HEK293T (cell line): ENCODE measurements around the gene SLC39A3.

ENCODE experiments used
- CTCF ChIA-PET: fragments of 350-600 bp; formaldehyde crosslinking; extraction: SDS; loops from one replicate; lab custom pipeline; 2021; ENCODE audit warnings: antibody characterized with exemption, inconsistent platforms; lab: Yijun Ruan, JAX
- POLR2A ChIA-PET: fragments of 350-600 bp; formaldehyde crosslinking; extraction: SDS; loops from one replicate; lab custom pipeline; 2020; ENCODE audit warnings: antibody characterized with exemption, inconsistent platforms; lab: Yijun Ruan, JAX
- DNase-seq: peaks from one replicate; pipeline ENCODE4 v3.0.0; 2012; ENCODE audit warnings: mixed read lengths; ENCODE audit errors: extremely low spot score
- ARNT ChIP-seq: fragments of 450-650 bp; IDR thresholded peaks from 2 replicates; pipeline ENCODE4 v1.6.1; 2017; ENCODE audit warnings: mild to moderate bottlenecking
- BHLHE40 ChIP-seq: fragments of 450-650 bp; IDR thresholded peaks from 2 replicates; pipeline ENCODE4 v1.6.1; 2016; ENCODE audit warnings: mild to moderate bottlenecking, moderate library complexity, borderline replicate concordance
- CTBP1 ChIP-seq: fragments of 450-650 bp; IDR thresholded peaks from 2 replicates; pipeline ENCODE4 v1.6.1; 2016; ENCODE audit warnings: borderline replicate concordance
- ELF4 ChIP-seq: fragments of 450-650 bp; IDR thresholded peaks from 2 replicates; pipeline ENCODE4 v1.6.1; 2017; ENCODE audit warnings: antibody characterized with exemption
- FOXA1 ChIP-seq: fragments of 450-650 bp; IDR thresholded peaks from 2 replicates; pipeline ENCODE4 v1.6.1; 2016; ENCODE audit warnings: mild to moderate bottlenecking
- FOXK2 ChIP-seq: fragments of 450-650 bp; IDR thresholded peaks from 2 replicates; pipeline ENCODE4 v1.6.1; 2016; ENCODE audit warnings: mild to moderate bottlenecking
- FOXM1 ChIP-seq: fragments of 450-650 bp; IDR thresholded peaks from 2 replicates; pipeline ENCODE4 v1.6.1; 2017; ENCODE audit warnings: mild to moderate bottlenecking, borderline replicate concordance
- HDGF ChIP-seq: fragments of 450-650 bp; IDR thresholded peaks from 2 replicates; pipeline ENCODE4 v1.6.1; 2017; ENCODE audit warnings: antibody characterized with exemption, borderline replicate concordance
- L3MBTL2 ChIP-seq: fragments of 450-650 bp; conservative IDR thresholded peaks from 2 replicates; pipeline ENCODE4 v1.6.1; 2016; ENCODE audit warnings: mild to moderate bottlenecking
- LEF1 ChIP-seq: fragments of 450-650 bp; IDR thresholded peaks from 2 replicates; pipeline ENCODE4 v1.6.1; 2017; ENCODE audit warnings: mild to moderate bottlenecking, borderline replicate concordance
- NFRKB ChIP-seq: fragments of 450-650 bp; IDR thresholded peaks from 2 replicates; pipeline ENCODE4 v1.6.1; 2016; ENCODE audit warnings: mild to moderate bottlenecking, moderate library complexity
- PKNOX1 ChIP-seq: fragments of 450-650 bp; IDR thresholded peaks from 2 replicates; pipeline ENCODE4 v1.6.1; 2016
- SP1 ChIP-seq: fragments of 450-650 bp; IDR thresholded peaks from 2 replicates; pipeline ENCODE4 v1.6.1; 2017
- SUZ12 ChIP-seq: fragments of 450-650 bp; IDR thresholded peaks from 2 replicates; pipeline ENCODE4 v1.6.1; 2016; ENCODE audit warnings: mild to moderate bottlenecking
- TARDBP ChIP-seq: fragments of 450-650 bp; IDR thresholded peaks from 2 replicates; pipeline ENCODE4 v1.6.1; 2016
- ZNF384 ChIP-seq: fragments of 450-650 bp; IDR thresholded peaks from 2 replicates; pipeline ENCODE4 v1.6.1; 2016

Gene SLC39A3, protein sequence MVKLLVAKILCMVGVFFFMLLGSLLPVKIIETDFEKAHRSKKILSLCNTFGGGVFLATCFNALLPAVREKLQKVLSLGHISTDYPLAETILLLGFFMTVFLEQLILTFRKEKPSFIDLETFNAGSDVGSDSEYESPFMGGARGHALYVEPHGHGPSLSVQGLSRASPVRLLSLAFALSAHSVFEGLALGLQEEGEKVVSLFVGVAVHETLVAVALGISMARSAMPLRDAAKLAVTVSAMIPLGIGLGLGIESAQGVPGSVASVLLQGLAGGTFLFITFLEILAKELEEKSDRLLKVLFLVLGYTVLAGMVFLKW

DNA sequence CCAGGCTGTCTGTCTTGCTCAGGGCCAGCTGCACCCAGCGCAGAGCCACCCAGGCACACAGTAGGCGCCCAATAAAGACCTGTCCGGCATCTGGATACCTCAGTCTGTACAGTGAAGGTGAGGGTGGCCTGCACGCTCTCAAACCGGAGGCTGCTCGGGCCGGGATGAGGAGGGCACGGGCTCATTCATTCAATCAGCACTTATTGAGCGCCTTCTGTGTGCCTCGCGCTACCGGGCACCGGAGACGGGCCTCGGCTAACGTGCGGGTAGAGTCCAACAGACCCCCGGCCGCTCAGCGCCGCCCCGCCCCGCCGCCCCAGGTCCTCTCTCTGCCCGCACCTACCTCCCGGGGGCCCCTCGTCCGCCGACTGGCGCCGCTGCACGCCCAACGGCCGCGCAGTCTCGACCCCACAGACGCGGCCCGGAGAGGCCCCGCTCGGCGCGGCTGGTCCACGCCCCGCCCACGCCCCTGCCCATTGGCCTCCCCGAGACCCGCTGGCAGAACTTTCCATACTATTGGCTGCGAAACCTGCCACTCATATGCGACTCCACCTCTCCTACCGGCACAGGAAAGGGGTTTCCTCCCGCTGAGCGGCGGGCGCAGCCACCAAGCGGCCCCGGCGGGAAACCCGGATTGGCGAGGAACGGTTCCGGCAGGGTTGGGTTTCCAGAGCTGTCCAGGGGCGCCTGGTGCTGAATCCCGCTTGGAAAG lies at the start of gene SLC39A3:
Gene SLC39A3 (minus strand): TSS at position 416 of the 712 bp plus-strand sequence. CDS start 2,760 bp downstream, outside the sequence.
- CTCF ChIA-PET = interaction anchor here (1.2 kb wide), 1 partner anchor 10 kb away, joined by 5 read pairs; no protein-coding TSS in a partner anchor
- TF ChIP-seq FOXA1 (no peak), PKNOX1 (peak; percentile 99), SP1 (no peak), BHLHE40 (no peak), ELF4 (no peak), ARNT (peak; percentile 69), ZNF384 (no peak), TARDBP (peak; percentile 53; the same call in 1 of the 2 replicates), FOXM1 (peak; percentile 77; the same call in 1 of the 2 replicates), SUZ12 (no peak), CTBP1 (peak; percentile 91)
- DNase-seq = peak; percentile 99
- POLR2A ChIA-PET = interaction anchor here (1.0 to 1.6 kb wide), 3 partner anchors 10 to 44 kb away, joined by 3 to 5 read pairs (median 3); partner anchors contain the start of gene SGTA

GRCh38 chr19:2788237-2788636 lies 48.4 kb upstream of the SLC39A3 start:
- no peak for DNase-seq
- no peak for TF ChIP-seq CTBP1
- no peak for TF ChIP-seq SP1
- no peak for TF ChIP-seq FOXK2
- TF ChIP-seq TARDBP = no peak
- POLR2A ChIA-PET = no interaction called here
- CTCF ChIA-PET = no interaction called here

DNA sequence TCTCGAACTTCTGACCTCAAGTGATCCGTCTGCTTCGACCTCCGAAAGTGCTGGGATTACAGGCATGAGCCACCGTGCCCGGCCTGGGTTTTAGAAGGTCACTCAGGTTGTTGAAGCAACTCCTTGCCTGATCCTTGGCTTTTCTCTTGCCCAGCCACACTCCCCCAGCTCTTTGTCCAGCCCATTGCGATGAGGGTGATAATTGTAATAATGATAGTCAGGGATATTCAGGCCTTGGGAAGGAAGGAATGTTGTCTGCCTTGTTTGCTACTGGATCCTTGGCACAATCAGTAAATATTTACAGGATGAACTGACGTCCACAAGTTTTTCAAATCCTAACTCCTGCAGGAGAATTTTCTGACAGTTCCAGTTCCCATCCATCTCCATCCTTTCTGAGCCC lies 47.3 kb upstream of the SLC39A3 start:
- DNase-seq = no peak
- POLR2A ChIA-PET = no interaction called here
- CTCF ChIA-PET = no interaction called here
- no peak for TF ChIP-seq LEF1
- TF ChIP-seq FOXA1 = no peak
- no peak for TF ChIP-seq ZNF384
- no peak for TF ChIP-seq ELF4
- TF ChIP-seq BHLHE40 = no peak
- TF ChIP-seq NFRKB = no peak
- no peak for TF ChIP-seq HDGF
- no peak for TF ChIP-seq SP1
- no peak for TF ChIP-seq SUZ12
- TF ChIP-seq L3MBTL2 = no peak
- TF ChIP-seq PKNOX1 = no peak
- no peak for TF ChIP-seq ARNT

GRCh38 chr19:2785244-2785997 lies 45.6 kb upstream of the SLC39A3 start, which contains the start of gene THOP1:
THOP1 (plus strand) TSS chr19:2785503; CDS start chr19:2785663, 160 bp downstream.
- POLR2A ChIA-PET = interaction anchor here (0.7 to 1.3 kb wide), 10 partner anchors 9 to 310 kb away, joined by 3 to 5 read pairs (median 4); partner anchors contain the start of genes GADD45B, ZNF554 and ZNF555
- TF ChIP-seq PKNOX1 (peak; percentile 38; the same call in 1 of the 2 replicates), LEF1 (0 out of 2 replicates have a peak, but pooled peaks have one; percentile 33), FOXM1 (no peak)
- peak; percentile 93 for DNase-seq

DNA sequence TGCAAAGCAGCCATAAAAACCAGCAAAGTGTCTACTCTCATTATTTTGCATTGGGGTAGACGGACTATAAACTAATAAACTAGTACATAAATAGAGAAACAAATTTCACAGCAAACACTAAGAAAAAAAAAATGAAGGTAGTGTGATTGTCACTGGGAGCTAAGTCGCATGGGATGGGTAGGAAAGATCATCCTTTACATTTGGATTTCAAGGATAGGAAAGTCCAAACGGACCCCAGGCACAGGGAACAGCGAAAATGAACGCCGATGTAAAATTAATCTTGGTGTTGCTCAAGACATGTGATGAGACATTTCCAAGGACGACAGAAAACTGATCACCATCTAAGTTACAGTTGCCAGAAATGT lies 43.9 kb upstream of the SLC39A3 start:
- POLR2A ChIA-PET = interaction anchor here (0.6 to 1.5 kb wide), 5 partner anchors 20 to 662 kb away, joined by 3 to 5 read pairs (median 4); partner anchors contain the start of genes LSM7, SLC39A3 and SPPL2B
- TF ChIP-seq BHLHE40 (no peak), SUZ12 (no peak), PKNOX1 (no peak), TARDBP (no peak), ZNF384 (no peak), CTBP1 (no peak), SP1 (no peak), ELF4 (no peak), FOXM1 (no peak)
- DNase-seq = no peak
- CTCF ChIA-PET = interaction anchor here (0.6 kb wide), 1 partner anchor 632 kb away, joined by 3 read pairs; no protein-coding TSS in a partner anchor

More at GRCh38 chr19:2785244-2785997, 45.6 kb upstream of the SLC39A3 start, which contains the start of gene THOP1:
- CTCF ChIA-PET = interaction anchor here (0.7 kb wide), 1 partner anchor 107 kb away, joined by 3 read pairs; no protein-coding TSS in a partner anchor
